SH-SY5Y (cell line): ENCODE results near the gene DPM2.

Experiments used
- GATA2 ChIP-seq: IDR thresholded peaks from 2 replicates; pipeline ENCODE4 v1.6.1; 2011; ENCODE audit warnings: mild to moderate bottlenecking, low read depth, low read length
- GATA3 ChIP-seq: IDR thresholded peaks from 2 replicates; pipeline ENCODE4 v1.6.1; 2011; ENCODE audit warnings: low read depth, mild to moderate bottlenecking, low read length, moderate library complexity

DNA sequence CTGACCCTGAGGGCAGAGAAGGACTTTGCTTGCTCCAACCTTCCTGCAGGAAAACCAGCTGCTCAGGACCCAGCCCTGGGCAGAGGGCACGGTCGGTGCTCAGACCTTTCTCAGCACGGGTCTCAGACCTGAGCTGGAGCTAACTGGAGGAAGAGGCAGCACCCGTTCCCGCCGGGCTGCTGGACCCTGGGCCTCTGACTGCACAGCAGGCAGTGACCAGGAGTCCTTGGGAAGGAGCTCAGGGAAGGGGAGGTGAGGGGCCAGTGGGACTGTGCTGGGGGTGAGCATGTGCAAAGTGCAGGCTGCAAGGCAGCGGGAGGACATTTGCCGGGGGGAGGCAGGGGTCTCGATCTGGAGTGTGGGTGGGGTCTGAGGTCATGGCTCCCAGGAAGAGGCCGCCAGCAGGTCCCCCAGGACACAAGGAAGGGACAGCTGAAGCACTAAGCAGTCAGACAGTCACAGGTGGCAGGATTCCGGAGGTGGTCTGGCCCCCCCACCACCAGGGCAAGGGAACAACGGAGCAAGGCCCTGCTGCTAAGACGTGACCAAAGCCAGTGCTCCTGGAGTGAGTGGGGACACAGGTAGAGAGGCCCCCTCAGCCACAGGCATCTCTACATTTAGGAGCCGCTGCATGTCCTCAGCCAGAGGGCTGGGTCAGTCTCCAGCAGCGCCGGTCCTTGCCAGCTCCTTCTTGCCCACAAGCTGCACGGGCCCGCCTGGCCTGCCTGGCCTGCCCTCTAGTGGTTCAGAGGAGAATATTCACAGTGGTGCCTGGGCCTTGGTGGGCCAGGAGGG, 4.8 kb upstream of the DPM2 start:
- no peak for TF ChIP-seq GATA2
- no peak for TF ChIP-seq GATA3
